ENCODE data around the gene NIPA2.

The NIPA2 gene

GRCh38 chr15:22872936-22873701, 34.7 kb downstream of the NIPA2 start:
- CTCF ChIA-PET = no interaction called here
- POLR2A ChIA-PET = no interaction called here
- TF ChIP-seq FOXK2 (IDR thresholded peaks at IDR 0.05) (no peak), ZNF384 (IDR thresholded peaks at IDR 0.05) (no peak), TARDBP (IDR thresholded peaks at IDR 0.05) (no peak), BHLHE40 (IDR thresholded peaks at IDR 0.05; ENCODE audit: borderline replicate concordance) (no peak), L3MBTL2 (conservative IDR thresholded peaks at IDR 0.05) (no peak), HDGF (IDR thresholded peaks at IDR 0.05; ENCODE audit: borderline replicate concordance) (no peak), CTBP1 (IDR thresholded peaks at IDR 0.05; ENCODE audit: borderline replicate concordance) (no peak), SUZ12 (IDR thresholded peaks at IDR 0.05) (no peak), FOXM1 (IDR thresholded peaks at IDR 0.05; ENCODE audit: borderline replicate concordance) (no peak), FOXA1 (IDR thresholded peaks at IDR 0.05) (no peak), ARNT (IDR thresholded peaks at IDR 0.05) (no peak), NFRKB (IDR thresholded peaks at IDR 0.05) (no peak), ELF4 (IDR thresholded peaks at IDR 0.05) (no peak), SP1 (IDR thresholded peaks at IDR 0.05) (no peak)
- no peak for DNase-seq (ENCODE audit: extremely low spot score)

- POLR2A ChIA-PET = no interaction called here
- TF ChIP-seq CTBP1 (IDR thresholded peaks at IDR 0.05; ENCODE audit: borderline replicate concordance) (no peak), L3MBTL2 (conservative IDR thresholded peaks at IDR 0.05) (no peak), HDGF (IDR thresholded peaks at IDR 0.05; ENCODE audit: borderline replicate concordance) (no peak), ARNT (IDR thresholded peaks at IDR 0.05) (no peak), LEF1 (IDR thresholded peaks at IDR 0.05; ENCODE audit: borderline replicate concordance) (no peak), TARDBP (IDR thresholded peaks at IDR 0.05) (no peak), SUZ12 (IDR thresholded peaks at IDR 0.05) (no peak), SP1 (IDR thresholded peaks at IDR 0.05) (no peak)
- TF ChIP-seq, protein P1, sequence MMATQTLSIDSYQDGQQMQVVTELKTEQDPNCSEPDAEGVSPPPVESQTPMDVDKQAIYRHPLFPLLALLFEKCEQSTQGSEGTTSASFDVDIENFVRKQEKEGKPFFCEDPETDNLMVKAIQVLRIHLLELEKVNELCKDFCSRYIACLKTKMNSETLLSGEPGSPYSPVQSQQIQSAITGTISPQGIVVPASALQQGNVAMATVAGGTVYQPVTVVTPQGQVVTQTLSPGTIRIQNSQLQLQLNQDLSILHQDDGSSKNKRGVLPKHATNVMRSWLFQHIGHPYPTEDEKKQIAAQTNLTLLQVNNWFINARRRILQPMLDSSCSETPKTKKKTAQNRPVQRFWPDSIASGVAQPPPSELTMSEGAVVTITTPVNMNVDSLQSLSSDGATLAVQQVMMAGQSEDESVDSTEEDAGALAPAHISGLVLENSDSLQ (IDR thresholded peaks at IDR 0.05) = no peak
- no peak for DNase-seq (ENCODE audit: extremely low spot score)
- CTCF ChIA-PET = no interaction called here
Measured at GRCh38 chr15:22873841-22874240, 35.4 kb downstream of the NIPA2 start.

- CTCF ChIA-PET = no interaction called here
- no peak for DNase-seq (ENCODE audit: extremely low spot score)
- POLR2A ChIA-PET = no interaction called here
- TF ChIP-seq BHLHE40 (IDR thresholded peaks at IDR 0.05; ENCODE audit: borderline replicate concordance) (no peak), CTBP1 (IDR thresholded peaks at IDR 0.05; ENCODE audit: borderline replicate concordance) (no peak), TARDBP (IDR thresholded peaks at IDR 0.05) (no peak), HDGF (IDR thresholded peaks at IDR 0.05; ENCODE audit: borderline replicate concordance) (no peak), SUZ12 (IDR thresholded peaks at IDR 0.05) (no peak), ELF4 (IDR thresholded peaks at IDR 0.05) (no peak), FOXK2 (IDR thresholded peaks at IDR 0.05) (no peak), ARNT (IDR thresholded peaks at IDR 0.05) (no peak)
Measured at GRCh38 chr15:22874256-22874655, 35.8 kb downstream of the NIPA2 start.

DNA sequence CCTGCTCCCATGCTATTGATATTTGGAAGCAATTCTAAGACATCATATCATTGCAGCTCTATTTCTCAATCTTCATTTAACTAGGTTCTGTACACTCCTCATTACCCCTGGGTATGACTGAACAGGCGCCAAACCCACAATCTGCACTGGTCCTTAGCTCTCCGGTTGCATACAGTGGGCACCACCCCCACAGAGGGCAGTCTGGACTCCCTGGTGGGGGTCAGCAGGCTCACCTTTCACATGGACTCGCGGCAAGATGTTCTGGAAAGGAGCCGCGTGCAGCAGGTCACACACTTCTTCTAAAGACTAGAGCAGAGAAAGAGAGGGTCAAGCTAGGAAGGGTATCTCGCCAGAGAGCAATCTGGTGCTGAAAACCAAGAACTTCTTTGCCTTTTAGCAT, 36.5 kb downstream of the NIPA2 start:
- POLR2A ChIA-PET = no interaction called here
- no peak for TF ChIP-seq TARDBP (IDR thresholded peaks at IDR 0.05)
- TF ChIP-seq LEF1 (IDR thresholded peaks at IDR 0.05; ENCODE audit: borderline replicate concordance) = no peak
- no peak for DNase-seq (ENCODE audit: extremely low spot score)
- CTCF ChIA-PET = no interaction called here

GRCh38 chr15:22877117-22877516, 38.7 kb downstream of the NIPA2 start:
- ChIA-PET POLR2A (no interaction called here), CTCF (no interaction called here)
- TF ChIP-seq LEF1 (IDR thresholded peaks at IDR 0.05; ENCODE audit: borderline replicate concordance) (no peak), NFRKB (IDR thresholded peaks at IDR 0.05) (no peak), CTBP1 (IDR thresholded peaks at IDR 0.05; ENCODE audit: borderline replicate concordance) (no peak)
- no peak for DNase-seq (ENCODE audit: extremely low spot score)

- POLR2A ChIA-PET = no interaction called here
- CTCF ChIA-PET = no interaction called here
- no peak for TF ChIP-seq NFRKB (IDR thresholded peaks at IDR 0.05)
- TF ChIP-seq HDGF (IDR thresholded peaks at IDR 0.05; ENCODE audit: borderline replicate concordance) = no peak
- no peak for TF ChIP-seq TARDBP (IDR thresholded peaks at IDR 0.05)
- TF ChIP-seq FOXK2 (IDR thresholded peaks at IDR 0.05) = no peak
- TF ChIP-seq ELF4 (IDR thresholded peaks at IDR 0.05) = no peak
- no peak for TF ChIP-seq BHLHE40 (IDR thresholded peaks at IDR 0.05; ENCODE audit: borderline replicate concordance)
- TF ChIP-seq SUZ12 (IDR thresholded peaks at IDR 0.05) = no peak
- no peak for TF ChIP-seq FOXM1 (IDR thresholded peaks at IDR 0.05; ENCODE audit: borderline replicate concordance)
- TF ChIP-seq LEF1 (IDR thresholded peaks at IDR 0.05; ENCODE audit: borderline replicate concordance) = no peak
- TF ChIP-seq SP1 (IDR thresholded peaks at IDR 0.05) = no peak
- TF ChIP-seq ARNT (IDR thresholded peaks at IDR 0.05) = no peak
- DNase-seq (ENCODE audit: extremely low spot score) = no peak
Measured at GRCh38 chr15:22877607-22878006, 39.1 kb downstream of the NIPA2 start.

GRCh38 chr15:22878103-22878502, 39.6 kb downstream of the NIPA2 start:
- ChIA-PET POLR2A (no interaction called here), CTCF (no interaction called here)
- DNase-seq (ENCODE audit: extremely low spot score) = no peak
- TF ChIP-seq CTBP1 (IDR thresholded peaks at IDR 0.05; ENCODE audit: borderline replicate concordance) (no peak), ELF4 (IDR thresholded peaks at IDR 0.05) (no peak), TARDBP (IDR thresholded peaks at IDR 0.05) (no peak), ZNF384 (IDR thresholded peaks at IDR 0.05) (no peak), FOXK2 (IDR thresholded peaks at IDR 0.05) (no peak), FOXM1 (IDR thresholded peaks at IDR 0.05; ENCODE audit: borderline replicate concordance) (no peak), ARNT (IDR thresholded peaks at IDR 0.05) (no peak)
- TF ChIP-seq, protein P1 (IDR thresholded peaks at IDR 0.05) = no peak
